HL-60 (cell line): Measurements from ENCODE around the gene ZNF202.

ENCODE experiments used
- DNase-seq, 2 experiments: peaks; one replicate each; pipeline ENCODE4 v3.0.0-alpha.2; 2010 to 2020; ENCODE audit warnings: low read depth in 1 of 2, low spot score in 1 of 2
- H3K27ac ChIP-seq: fragments of 250-450 bp; sonication (Bioruptor Pico); replicated peaks from 2 replicates; pipeline ENCODE4 v1.5.1; 2020; ENCODE audit warnings: mild to moderate bottlenecking, moderate library complexity
- H3K27me3 ChIP-seq: fragments of 250-450 bp; sonication (Bioruptor Pico); 2 replicates; pipeline ENCODE4 v1.5.1; 2021; ENCODE audit warnings: mild to moderate bottlenecking, moderate library complexity; ENCODE audit not compliant: insufficient read depth, poor library complexity, severe bottlenecking
- H3K4me3 ChIP-seq: replicated peaks from 2 replicates; pipeline ENCODE4 v1.5.1; 2011; ENCODE audit warnings: mild to moderate bottlenecking, control low read depth, low read length; ENCODE audit not compliant: insufficient read depth
- GABPA ChIP-seq: IDR thresholded peaks from 2 replicates; pipeline ENCODE4 v1.6.1; 2012; ENCODE audit warnings: low read depth
- POLR2AphosphoS5 ChIP-seq: IDR thresholded peaks from 2 replicates; pipeline ENCODE4 v1.6.1; 2012; ENCODE audit warnings: low read depth
- SPI1 ChIP-seq: IDR thresholded peaks from 2 replicates; pipeline ENCODE4 v1.6.1; 2012; ENCODE audit warnings: low read depth, mild to moderate bottlenecking, borderline replicate concordance
- TF ChIP-seq, protein P1 (sequence below): IDR thresholded peaks from one replicate; pipeline ENCODE4 v1.5.1; 2011; ENCODE audit warnings: low read length, control low read depth, inconsistent platforms; ENCODE audit not compliant: insufficient read depth
- TF ChIP-seq, protein P2 (sequence below): IDR thresholded peaks from 2 replicates; pipeline ENCODE4 v1.6.1; 2012; ENCODE audit warnings: low read depth; ENCODE audit not compliant: insufficient replicate concordance

ZNF202 gene

GRCh38 chr11:123762422-123762821 lies 21.0 kb upstream of the ZNF202 start:
- TF ChIP-seq GABPA: no peak
- TF ChIP-seq, protein P1, sequence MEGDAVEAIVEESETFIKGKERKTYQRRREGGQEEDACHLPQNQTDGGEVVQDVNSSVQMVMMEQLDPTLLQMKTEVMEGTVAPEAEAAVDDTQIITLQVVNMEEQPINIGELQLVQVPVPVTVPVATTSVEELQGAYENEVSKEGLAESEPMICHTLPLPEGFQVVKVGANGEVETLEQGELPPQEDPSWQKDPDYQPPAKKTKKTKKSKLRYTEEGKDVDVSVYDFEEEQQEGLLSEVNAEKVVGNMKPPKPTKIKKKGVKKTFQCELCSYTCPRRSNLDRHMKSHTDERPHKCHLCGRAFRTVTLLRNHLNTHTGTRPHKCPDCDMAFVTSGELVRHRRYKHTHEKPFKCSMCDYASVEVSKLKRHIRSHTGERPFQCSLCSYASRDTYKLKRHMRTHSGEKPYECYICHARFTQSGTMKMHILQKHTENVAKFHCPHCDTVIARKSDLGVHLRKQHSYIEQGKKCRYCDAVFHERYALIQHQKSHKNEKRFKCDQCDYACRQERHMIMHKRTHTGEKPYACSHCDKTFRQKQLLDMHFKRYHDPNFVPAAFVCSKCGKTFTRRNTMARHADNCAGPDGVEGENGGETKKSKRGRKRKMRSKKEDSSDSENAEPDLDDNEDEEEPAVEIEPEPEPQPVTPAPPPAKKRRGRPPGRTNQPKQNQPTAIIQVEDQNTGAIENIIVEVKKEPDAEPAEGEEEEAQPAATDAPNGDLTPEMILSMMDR: no peak
- TF ChIP-seq, protein P2, sequence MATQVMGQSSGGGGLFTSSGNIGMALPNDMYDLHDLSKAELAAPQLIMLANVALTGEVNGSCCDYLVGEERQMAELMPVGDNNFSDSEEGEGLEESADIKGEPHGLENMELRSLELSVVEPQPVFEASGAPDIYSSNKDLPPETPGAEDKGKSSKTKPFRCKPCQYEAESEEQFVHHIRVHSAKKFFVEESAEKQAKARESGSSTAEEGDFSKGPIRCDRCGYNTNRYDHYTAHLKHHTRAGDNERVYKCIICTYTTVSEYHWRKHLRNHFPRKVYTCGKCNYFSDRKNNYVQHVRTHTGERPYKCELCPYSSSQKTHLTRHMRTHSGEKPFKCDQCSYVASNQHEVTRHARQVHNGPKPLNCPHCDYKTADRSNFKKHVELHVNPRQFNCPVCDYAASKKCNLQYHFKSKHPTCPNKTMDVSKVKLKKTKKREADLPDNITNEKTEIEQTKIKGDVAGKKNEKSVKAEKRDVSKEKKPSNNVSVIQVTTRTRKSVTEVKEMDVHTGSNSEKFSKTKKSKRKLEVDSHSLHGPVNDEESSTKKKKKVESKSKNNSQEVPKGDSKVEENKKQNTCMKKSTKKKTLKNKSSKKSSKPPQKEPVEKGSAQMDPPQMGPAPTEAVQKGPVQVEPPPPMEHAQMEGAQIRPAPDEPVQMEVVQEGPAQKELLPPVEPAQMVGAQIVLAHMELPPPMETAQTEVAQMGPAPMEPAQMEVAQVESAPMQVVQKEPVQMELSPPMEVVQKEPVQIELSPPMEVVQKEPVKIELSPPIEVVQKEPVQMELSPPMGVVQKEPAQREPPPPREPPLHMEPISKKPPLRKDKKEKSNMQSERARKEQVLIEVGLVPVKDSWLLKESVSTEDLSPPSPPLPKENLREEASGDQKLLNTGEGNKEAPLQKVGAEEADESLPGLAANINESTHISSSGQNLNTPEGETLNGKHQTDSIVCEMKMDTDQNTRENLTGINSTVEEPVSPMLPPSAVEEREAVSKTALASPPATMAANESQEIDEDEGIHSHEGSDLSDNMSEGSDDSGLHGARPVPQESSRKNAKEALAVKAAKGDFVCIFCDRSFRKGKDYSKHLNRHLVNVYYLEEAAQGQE: no peak
- no peak for TF ChIP-seq POLR2AphosphoS5
- TF ChIP-seq SPI1: no peak
- no peak for DNase-seq
- no peak overlapping the region for H3K27ac ChIP-seq
- no peak overlapping the region for H3K4me3 ChIP-seq
- H3K27me3 ChIP-seq: no peaks in the 10 kb centered on the region

- no peak for TF ChIP-seq GABPA
Measured at GRCh38 chr11:123760894-123761293, 19.4 kb upstream of the ZNF202 start.

DNA sequence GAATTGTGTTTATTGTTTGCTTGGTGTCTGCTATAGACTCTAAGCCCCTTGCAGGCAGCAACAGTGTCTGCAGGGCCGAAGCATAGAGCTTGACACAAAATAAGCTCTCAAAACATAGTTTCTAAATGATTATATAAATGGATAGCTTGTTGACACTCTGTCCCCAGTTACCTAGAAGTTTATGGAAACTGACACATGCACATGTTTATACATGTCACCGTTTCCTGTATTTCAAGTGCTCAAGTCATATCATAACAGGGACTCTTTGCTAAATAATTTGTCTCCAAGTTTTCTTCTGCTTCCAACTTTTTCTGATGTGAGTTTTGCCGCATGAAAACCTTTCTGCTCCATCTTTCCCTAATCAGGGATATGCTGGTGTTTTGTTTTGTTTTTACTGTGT lies 16.5 kb upstream of the ZNF202 start:
- no peak for DNase-seq
- Histone ChIP-seq H3K27ac (no peak overlapping the region), H3K4me3 (no peak overlapping the region), H3K27me3 (no peaks in the 10 kb centered on the region)
- TF ChIP-seq SPI1 (no peak), GABPA (no peak), POLR2AphosphoS5 (no peak)
- TF ChIP-seq, protein P2: no peak
- TF ChIP-seq, protein P1: no peak

More at GRCh38 chr11:123760894-123761293, 19.4 kb upstream of the ZNF202 start:
- Histone ChIP-seq H3K27me3 (no peaks in the 10 kb centered on the region), H3K4me3 (no peak overlapping the region), H3K27ac (no peak overlapping the region)
- no peak for DNase-seq

DNA sequence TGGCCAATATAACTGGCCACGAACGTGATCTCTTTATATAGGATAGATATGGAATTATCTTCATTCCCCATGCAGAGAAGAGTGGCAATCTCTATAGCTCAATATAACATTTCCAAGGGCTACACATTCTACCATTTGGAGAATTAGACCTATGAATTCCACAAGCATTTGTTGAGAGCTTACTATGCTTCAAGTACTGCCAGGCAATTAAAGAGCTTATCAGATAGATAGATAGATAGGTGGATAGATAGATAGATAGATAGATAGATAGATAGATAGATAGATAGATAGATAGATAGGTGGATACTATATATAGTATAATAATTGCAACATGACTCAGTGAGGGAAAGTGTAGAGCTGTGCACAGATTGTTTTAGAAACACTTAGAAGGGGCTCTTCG lies 14.4 kb upstream of the ZNF202 start:
- H3K4me3 ChIP-seq: no peak overlapping the region
- DNase-seq: no peak
- no peak overlapping the region for H3K27ac ChIP-seq
- no peak for TF ChIP-seq GABPA
- no peak for TF ChIP-seq POLR2AphosphoS5
- TF ChIP-seq, protein P1: no peak
- TF ChIP-seq, protein P2: no peak
- TF ChIP-seq SPI1: no peak
- H3K27me3 ChIP-seq: no peaks in the 10 kb centered on the region
